HG03175 (cell line): ENCODE data around the gene LPCAT1.

ENCODE experiments used
- ATAC-seq: cut with Tn5 transposase; IDR thresholded peaks from one replicate; pipeline ENCODE4 v1.9.1; 2021; ENCODE audit warnings: mild to moderate bottlenecking, moderate library complexity; ENCODE audit not compliant: unreplicated experiment

LPCAT1 gene

DNA sequence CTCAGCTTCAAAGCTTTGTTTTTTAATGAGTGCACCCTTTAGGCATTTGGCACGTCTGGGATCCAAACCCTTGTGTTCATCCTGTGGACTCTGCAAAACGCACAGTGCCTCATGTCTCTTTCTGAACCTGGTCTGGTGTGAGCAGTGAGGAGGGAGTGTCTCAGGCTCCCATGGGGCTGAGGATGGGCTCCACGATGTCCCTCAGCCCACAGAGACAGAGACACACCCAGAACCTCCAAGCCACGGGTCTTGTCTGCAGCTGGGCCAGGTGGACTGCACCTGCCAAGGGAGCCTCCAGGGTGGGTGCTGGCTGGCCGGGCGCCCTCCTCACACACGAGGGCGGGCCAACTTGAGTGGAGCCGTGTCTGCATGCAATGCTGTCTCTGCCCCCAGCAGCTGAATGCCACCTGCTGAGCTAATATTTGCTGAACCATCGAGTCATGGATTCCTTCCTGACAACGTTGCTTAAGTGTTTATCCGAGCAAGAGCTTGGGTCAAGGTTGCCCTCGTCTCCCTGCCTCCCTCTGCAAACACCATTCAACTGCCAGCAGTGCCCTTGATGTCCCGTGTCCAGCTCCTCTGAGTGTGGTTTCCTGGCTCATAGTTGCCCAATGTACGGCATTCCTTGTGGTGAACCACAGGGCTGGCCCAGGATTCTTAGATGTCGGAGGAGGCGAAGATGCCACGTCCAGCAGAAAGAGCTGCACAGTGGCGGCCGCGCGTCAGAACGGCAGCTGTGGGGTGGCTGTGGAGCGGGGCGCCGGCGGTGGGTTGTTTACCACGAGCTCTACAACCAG lies 31.4 kb upstream of the LPCAT1 start:
- ATAC-seq = no peak

DNA sequence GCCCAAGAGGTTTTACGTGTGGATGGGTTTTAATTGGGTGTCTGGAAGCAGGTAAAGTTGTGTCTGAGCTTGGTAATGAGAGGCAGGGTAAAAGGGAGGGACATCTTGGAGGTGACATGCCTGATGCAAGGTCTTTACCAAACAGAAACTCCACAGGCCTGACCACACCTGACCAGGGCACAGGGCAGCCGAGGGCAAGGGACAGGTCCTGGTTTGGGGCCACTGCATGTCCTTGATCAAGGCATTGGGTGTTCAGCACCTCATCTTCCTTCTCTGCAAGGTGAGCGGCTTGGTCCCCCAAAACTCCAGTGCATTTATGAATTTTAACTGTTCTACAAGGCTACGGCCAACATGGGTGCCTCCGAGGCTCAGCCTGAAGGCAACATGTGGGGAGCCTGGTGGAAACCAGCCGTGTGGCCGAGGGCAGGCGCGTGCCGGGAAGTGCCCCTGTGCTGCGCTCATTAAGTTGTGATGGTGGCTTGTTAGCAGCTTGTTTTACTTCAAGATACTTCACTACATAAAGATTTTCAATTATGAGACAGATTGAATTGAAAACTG lies 30.7 kb upstream of the LPCAT1 start:
- no peak for ATAC-seq

DNA sequence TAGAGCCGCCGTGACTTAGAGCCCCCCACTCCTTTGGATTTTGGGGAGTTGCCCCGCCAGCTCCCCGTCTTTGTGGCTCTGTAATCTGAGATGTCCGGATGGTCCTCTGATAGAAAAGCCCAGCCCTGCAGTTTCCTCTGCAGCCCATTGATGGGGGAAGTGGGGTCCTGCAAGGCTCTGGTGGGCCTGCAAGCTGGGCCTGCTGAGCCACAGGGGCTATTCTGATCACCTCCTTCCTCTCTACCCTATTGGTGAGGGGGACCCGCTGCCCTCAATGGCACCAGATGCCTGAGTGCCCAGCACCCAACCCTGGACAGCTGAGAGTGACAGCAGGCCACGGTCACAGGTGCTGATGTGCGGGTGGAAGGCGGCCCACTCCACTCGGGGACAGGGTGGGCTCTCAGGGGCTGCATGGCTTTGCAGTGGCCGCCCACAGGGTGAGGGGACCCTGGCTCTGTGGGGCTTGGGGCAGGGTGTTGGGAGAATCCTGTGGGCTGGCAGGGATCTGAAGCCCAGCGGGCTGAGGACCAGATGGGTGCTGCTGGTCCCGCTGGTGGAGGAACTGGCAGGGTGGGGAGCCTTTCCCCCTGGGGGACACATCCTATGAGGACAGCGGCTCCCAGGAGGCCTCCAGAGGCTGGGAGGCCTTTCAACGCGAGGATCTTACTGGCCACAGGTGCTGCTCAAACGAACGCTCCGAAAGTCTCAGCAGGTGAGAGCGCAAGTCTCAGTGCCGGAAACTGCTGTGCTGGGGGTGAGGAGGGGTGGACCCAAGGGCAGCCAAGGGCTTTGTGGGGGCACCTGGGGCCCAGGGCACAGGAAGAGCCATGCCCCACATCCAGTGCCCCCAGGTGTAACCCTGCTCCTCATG lies 30.0 kb upstream of the LPCAT1 start:
- no peak for ATAC-seq

DNA sequence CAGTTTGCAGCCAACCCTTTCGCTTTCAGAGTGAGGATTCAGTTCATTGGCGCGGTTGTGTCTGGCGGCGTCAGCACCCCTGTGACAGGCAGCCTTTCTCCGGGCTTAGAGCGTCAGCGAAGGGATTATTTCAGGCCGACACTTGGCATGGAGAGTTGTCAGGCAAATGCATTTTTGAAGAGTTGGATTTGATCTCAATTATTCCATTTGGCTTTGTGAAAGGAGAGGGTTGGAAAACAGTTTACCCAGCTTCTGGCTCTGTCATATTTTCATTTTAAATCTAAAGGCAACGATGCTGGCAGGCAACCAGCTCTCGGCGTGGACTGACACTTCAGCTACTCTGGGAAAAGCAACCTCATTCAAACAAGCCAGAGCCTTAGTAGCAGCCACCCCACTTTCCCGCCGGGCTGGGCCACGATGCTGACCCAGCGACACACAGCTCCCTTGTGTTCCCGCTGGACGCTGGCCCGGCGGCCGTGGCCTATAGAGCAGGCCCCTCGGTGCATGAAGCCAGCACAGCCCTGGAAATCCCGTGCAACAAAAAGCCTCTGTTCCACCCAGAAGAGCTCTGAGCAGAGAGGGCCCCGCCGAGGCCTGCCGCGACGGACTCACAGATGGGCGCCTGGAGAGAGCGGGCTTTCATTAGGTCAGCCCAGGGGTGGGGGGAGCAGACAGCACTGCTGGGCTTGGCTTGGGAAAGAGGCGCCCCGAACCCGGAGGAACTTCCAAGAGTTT lies 28.9 kb upstream of the LPCAT1 start:
- no peak for ATAC-seq

DNA sequence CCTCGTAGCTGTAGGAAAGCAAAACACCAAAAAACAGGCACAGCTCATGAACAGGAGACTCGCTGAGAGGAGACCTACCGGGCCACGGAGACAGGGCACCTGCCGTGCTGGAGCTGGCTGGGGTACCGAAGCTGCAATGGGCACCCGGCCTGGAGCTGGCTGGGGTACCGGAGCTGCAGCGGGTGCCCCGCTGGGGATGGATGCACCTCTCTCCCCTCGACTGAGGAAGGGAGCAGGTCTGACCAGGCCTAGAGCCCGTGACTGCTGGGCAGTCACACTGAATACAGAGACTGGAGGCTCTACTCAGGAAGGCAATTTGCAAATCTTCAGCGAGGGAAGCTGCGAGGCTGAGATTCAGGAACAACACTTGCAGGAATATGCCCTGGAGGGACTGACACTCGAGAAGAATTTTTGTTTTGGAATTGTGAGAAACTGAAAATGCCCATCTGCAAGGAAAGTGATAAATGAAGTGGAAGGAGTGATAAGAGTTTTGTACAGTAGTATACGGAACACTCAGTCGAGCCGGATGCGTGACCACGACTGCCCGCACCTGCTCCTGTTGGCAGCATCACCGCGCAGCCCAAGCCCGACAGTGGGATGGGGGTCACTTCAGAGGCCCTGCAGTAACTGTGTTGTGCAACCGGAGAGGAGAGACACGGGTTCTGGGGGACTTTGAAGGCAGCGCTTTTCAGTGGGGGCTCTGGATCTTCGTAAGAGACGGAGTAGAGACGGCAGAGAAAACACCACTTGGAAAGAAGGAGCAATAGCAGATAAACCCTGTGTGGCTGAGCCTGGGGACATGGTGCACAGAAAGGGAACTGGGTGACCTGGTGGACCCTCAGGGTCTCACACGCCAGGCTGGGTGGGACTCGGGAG lies 27.9 kb upstream of the LPCAT1 start:
- no peak for ATAC-seq

DNA sequence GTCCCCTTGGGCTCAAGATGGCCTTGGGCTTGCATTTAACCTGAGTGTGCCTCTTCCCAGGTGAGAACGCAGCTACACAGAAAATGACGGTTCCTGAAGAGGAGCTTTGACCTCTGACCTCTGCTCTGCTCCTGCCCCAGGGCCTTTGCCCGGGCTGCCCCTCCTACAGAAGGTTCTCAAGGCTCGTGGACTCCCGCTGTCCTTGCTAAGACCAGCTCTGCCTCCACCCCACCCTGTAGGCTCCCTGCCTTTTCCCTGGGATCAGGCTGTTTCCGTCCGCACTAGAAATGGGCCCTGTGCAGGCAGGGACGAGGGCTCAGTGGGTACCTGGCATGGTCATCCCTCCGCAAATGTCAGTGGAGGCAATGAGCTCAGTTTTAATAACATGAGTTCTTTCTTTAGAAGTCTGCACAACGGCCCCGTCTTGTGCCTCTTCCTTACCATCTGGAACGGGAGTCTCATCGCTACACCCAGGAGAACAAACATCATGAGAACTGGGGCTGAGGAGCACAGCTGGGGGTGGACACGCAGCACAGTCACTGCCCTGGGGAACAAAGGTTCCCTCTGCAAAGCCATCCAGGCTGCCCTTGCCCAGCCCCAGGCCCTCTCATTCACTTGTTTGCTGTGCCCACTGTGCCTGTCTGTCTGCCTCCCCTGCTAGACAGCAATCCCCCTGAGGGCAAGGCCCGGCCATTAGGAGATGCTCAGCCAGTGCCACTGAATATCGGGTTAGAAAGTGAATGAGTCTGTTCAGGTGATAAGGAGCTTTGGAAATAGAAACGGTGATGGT lies 26.7 kb upstream of the LPCAT1 start:
- no peak for ATAC-seq

DNA sequence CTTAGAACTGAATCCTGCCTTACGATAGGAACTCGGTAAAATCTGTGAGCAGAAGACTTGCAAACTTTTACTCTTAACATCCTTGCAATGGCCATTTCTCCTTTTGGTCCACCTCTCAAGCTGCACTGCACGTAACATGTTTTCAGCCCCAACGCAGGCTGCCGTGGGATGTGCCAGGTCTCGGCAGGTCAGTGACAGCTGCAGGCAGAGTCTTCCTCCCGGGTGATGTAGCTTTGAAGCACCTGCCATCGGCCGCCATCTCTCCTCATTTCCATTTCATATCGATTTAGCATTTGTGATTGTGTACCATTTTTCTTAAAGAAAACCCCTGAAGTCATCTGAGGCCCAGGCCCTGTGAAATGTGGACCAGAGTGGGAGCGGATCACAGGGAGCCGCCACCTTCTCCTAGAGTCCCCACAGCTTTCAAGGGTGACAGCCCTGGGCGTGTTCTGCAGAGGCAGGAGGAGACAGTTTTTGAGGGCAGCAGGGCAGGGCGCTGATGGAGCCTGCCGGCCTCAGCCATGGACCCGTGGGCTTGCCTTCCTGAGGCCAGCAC lies 25.8 kb upstream of the LPCAT1 start:
- no peak for ATAC-seq

DNA sequence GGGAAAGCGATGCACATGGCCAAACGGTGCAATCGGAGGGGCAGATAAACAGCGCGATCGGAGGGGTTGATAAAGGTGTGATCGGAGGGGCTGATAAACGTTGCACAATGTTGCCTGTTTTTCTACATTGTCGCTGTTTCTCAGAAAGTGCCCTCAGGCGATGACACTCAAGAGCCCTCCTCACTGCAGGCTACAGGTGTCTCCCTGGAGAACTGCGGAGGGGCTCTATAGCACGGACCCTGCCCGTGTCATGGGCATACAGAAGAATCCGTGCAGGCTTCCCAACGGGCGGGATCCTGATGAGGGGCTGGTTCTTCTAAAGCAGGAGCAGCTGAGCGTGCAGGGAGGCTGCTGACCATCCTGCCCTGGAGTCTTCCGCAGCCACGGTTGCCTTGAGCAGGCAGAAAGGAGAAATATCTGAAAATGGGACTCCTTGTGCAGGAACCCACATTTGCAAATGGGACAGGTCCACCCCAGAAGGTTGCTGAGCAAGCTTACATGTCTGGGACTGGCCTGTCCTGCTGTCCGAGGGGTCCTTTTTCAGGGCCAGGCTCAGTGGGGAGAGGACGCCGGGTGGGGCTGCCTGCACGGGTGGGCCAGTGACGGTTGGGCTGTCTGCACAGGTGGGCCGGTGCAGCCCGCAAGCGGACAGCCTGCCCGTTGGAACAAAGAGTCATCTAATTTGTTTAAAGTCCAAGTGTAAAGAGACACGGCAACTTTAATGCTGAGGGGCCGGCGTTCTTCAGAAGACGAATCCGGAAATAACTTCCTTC lies 25.1 kb upstream of the LPCAT1 start:
- ATAC-seq = no peak

DNA sequence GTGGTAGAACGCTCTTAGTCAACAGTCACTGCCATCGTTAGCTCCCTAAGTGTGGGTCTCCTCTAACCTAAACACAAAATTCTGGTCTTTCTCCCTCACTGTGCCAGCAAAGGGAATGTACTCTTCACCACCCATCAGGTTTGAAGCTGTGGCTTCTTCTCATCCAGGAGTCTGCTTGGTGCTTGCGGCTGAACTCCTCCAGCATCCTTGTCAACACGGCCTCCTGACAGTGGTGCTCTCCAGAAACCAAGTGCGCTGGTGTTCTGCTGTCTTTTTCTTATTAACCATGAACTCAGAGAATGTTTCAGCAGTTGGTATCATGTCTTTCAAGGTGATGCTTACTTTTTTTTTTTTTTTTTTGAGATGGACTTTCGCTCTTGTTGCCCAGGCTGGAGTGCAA lies 23.9 kb upstream of the LPCAT1 start:
- no peak for ATAC-seq

DNA sequence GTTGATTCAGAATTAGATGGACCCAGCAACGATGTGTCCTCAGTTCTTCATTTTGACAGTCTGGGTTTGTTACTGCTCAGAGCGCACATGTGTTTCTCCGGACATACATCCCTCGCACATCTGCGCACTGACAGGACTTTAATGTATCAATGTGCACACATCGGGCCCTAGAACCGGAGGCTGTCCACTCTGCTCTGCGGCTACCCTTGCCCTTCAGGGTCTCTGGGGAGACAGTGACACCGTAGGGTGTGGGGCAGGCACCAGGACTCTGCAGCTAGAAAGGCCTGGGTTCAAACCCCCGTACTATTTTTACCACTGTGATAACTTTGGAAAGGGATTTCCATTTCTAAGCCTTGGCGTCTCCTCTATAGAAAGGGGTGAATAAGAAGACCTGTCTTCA lies 23.5 kb upstream of the LPCAT1 start:
- no peak for ATAC-seq

DNA sequence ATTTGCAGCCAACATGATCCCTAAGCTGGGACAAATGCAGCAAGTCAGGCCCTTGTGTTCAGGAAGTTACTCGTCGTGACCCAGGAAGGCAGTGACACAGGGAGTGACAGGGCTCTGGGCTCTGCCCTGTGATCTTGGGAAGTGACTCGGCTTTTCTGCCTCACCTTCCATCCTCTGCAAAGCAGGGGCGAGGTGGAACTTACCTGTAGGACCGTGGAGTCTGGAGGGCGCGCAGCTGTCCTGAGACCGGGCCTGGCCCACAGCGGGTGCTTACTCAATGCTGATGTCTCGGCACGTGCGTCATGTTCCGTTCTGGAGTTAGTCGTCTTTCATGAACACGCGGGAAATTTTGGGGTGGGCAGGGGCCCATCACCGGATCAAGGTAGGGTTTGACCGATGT lies 22.8 kb upstream of the LPCAT1 start:
- no peak for ATAC-seq

DNA sequence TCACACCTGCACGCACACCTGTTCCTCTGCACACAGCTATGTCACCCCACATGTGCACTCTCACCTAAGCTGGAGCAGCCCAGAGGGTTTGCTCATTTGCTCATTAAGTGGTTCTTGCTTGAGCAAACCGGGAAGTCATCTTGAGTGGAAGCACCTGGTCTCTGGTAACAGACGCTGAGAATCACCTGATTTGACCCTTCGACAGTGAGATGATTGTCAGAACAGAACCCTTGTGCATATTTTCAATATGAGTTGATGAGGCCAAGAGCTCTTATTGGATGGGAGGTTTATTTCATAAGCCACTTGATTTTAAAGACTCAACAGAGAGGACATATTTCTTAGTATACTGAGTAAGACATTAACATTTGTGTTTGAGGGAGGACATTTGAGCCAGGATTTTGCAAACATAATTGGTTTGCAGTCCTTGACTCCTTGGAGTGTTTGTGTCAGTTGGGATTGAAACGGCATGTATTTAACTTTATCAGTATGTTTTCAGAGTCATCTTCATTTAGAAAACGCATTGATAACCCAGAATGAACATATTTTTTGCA lies 22.1 kb upstream of the LPCAT1 start:
- no peak for ATAC-seq

DNA sequence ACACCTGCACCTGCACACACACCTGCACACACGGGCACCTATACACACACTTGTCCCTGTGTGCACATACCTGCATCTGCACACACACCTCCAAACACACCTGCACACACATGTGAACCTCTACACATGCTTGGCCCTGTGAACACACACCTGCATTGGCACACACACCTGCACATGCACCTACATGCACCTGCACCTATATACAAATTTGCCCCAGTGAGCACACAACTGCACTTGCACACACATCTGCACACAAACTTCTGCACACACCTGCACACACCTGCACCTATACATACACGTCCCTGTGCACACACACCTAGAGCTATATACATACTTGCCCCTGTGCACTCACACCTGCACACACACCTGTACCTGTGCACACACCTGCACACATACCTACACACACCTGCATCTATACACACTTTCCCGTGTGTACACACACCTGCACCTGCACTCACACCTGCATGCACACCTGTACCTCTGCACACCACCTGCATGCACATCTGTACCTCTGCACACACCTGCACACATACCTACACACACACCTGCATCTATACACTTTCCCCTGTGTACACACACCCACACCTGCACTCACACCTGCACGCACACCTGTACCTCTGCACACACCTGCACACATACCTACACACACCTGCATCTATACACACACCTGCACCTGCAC lies 21.5 kb upstream of the LPCAT1 start:
- ATAC-seq = no peak

DNA sequence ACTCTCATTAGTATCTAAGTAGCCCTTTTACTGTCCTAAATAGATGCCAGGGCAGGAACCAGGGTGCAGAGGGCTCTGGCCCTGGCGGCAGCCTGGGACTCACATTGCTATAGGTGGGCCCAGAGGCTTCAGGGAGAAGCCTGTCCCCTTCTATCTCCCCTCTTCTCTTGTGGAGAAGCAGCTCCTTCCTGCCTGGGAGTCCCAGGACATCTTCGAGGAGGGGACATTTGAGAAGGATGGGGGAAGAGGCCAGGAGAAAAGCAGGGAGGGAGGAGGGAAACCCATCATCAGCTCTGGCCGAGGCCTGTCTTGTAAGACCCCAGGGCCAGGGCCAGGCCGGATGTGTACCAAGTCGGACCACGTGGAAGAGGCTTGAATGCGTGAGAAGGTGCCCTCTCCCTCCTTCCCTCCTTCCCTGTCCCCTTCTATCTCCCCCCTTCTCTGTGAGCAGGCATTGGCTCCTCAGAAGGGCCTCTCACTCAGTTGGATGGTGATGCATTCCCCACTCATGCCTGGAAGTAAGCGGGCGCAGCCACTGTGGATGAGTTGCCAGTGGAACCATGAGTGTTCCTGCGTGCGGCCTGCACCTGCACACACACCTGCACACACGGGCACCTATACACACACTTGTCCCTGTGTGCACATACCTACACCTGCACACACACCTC lies 20.7 kb upstream of the LPCAT1 start:
- ATAC-seq = no peak

DNA sequence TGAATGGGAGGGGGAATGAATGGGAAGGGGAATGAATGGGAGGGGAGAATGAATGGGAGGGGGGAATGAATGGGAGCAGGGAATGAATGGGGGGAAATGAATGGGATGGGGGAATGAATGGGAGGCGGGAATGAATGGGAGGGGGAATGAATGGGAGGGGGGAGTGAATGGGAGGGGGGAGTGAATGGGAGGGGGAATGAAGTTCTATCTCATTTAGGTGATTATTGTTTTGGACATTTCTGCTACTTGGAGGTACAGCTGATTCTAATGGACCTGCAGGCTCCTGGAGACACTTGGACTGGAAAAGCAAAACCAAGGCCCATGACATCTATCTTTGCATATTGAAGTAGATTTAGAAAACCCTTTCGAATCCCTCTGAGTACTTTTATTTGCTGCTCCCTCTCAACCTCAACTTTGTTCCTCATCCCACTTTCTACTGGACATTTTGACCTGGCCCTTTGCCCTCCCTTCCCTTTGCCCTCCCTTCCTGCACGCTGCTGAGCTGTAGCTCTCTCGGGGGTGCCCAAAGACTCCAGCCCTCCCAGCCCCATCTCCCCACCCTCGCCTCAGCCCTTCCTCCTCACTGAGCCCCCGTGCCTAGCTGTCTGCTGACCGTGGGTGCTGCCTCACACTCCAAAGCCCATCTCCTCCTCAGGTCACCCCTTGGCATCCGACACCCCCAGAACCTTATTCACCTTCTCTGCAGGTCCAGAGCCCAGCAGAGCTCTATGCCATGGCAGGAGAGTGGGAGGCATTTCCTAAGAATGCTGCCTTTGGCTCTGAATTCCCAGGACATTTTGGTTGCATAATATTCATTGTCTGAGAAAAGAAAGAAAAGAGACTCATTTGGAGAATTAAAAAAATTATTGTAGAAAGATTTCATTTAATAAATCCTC lies 19.9 kb upstream of the LPCAT1 start:
- no peak for ATAC-seq

DNA sequence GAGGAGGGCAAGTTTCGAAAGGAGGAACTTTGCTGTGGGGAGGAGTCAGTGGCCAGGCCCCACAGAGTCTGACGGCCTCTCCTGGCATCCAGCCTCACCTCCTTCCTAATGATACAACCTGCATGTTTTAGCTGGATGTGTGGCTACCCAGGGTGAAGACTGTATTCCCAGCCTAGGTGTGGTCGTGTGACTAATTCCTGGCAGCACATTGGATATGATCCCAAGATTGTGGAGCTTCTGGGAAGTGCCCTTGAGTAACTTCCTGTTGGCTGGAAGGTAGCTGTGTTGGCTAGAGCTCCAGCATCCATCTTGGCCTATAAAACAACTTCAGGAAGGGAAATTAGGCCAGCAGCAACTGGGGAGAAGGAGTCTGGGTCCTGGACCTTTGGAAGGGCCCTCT lies 19.0 kb upstream of the LPCAT1 start:
- no peak for ATAC-seq
